HG03108 (cell line): ENCODE measurements around the gene SPATS1.
"Not testable (repeated sequence)": the region's sequence is repeated elsewhere in the genome, so short reads cannot be mapped to it uniquely, and the experiment has no call there.

ENCODE experiments used
- ATAC-seq: cut with Tn5 transposase; IDR thresholded peaks from one replicate; pipeline ENCODE4 v1.9.1; 2021; ENCODE audit warnings: moderate library complexity; ENCODE audit not compliant: unreplicated experiment

SPATS1 gene

GRCh38 chr6:44339763-44340625 lies 2.5 kb upstream of the SPATS1 start:
- ATAC-seq: no peak

GRCh38 chr6:44341095-44341890 lies 1.2 kb upstream of the SPATS1 start:
- no peak for ATAC-seq

DNA sequence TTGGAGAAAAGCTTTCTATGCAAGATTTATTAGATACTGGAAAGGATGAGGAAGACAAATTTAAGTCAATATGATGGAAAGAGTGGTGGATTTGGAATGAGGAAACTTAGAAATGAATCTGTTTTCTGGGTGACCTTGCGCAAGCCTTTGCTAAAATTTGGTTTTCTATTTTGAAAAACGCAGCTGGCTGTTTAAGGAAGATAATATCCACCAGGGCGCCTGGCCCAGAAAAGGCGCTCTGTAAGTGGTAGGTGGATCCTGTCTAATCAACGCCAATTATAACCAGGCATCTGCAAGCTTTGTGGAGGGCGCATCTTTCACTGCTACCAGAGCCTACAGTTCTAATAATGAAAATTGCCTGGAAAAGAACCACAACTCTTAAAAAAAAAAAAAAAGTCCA lies 398 bp upstream of the SPATS1 start:
- no peak for ATAC-seq

DNA sequence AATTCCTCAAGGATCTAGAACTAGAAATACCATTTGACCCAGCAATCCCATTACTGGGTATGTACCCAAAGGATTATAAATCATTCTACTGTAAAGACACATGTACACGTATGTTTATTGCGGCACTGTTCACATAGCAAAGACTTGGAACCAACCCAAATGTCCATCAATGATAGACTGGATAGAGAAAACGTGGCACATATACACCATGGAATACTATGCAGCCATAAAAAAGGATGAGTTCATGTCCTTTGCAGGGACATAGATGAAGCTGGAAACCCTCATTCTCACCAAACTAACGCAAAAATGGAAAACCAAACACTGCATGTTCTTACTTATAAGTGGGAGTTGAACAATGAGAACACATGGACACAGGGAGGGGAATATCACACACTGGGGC lies 4.4 kb downstream of the SPATS1 start:
- not testable (repeated sequence) for ATAC-seq

- no peak for ATAC-seq
These were observed 7.6 kb downstream of the SPATS1 start for GRCh38 chr6:44349904-44350649.

DNA sequence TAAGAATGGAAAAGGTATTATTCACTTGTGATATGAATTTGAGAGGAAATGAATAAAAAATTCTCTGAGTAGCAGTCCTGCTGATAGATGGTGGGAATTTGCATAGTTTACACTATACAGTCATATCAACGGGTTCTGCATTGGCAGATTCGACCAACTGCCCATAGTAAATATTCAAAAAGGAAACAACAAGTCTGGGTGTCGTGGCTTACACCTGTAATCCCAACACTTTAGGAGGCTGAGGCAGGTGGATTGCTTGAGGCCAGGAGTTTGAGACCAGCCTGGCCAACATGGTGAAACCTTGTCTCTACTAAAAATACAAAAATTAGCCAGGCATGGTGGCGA lies 8.2 kb downstream of the SPATS1 start:
- ATAC-seq: not testable (repeated sequence)

DNA sequence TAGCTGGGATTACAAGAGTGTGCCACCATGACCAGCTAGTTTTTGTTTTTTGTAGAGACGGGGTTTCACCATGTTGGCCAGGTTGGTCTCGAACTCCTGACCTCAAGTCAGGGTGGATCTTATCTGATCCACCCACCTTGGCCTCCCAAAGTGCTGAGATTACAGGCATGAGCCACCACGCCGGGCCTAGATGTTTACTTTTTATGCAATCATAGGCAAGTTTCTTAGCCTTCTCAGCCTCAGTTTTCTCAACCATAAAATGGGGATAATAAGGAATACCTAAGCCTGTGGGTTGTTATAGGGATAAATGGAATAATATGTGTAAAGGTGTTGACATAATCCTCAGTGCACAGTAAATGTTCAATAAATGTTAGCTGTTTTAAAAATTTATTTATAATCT lies 9.8 kb downstream of the SPATS1 start:
- ATAC-seq: no peak

GRCh38 chr6:44353336-44353735 lies 10.9 kb downstream of the SPATS1 start:
- ATAC-seq: no peak

- ATAC-seq: no peak
These were observed 13.2 kb downstream of the SPATS1 start for GRCh38 chr6:44355640-44356039.

DNA sequence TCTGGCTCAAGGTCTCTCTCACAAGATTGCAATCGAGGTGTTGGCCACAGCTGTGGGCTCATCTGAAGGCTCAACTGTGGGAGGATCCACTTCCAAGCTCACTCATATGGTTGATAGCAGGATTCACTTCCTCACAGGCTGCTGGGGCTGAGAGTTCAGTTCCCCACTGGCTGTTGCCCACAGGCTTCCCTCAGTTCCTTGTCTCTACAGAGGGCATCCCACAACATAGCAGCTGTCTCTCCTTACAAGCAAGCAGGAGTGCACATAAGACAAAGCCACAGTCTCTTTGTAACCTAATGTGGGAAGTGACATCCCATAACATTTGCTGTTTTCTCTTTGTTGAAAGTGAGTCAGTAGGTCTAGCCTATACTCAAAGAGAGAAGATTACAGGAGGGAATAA lies 14.0 kb downstream of the SPATS1 start:
- ATAC-seq: no peak

- ATAC-seq: no peak
These were observed 17.5 kb downstream of the SPATS1 start for GRCh38 chr6:44359973-44360372.

DNA sequence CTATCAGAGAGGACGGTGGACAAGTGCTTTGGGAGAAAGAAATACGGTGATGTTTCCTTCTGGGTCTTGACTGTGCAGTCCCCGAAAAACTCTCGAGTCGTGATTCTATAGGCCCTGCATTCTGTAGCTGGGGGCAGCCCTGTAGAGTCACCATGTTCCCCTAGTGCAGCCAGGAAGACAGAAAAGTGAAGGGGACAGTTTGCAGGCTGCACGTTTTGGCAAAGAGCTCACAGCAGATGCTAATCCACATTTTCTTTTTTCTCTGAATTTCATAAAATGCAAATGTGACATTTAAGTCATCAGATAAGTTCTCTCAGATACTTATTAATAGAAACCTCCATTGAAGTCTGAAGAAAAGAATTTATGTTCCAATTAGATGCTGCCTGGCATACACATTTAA lies 19.5 kb downstream of the SPATS1 start:
- no peak for ATAC-seq

DNA sequence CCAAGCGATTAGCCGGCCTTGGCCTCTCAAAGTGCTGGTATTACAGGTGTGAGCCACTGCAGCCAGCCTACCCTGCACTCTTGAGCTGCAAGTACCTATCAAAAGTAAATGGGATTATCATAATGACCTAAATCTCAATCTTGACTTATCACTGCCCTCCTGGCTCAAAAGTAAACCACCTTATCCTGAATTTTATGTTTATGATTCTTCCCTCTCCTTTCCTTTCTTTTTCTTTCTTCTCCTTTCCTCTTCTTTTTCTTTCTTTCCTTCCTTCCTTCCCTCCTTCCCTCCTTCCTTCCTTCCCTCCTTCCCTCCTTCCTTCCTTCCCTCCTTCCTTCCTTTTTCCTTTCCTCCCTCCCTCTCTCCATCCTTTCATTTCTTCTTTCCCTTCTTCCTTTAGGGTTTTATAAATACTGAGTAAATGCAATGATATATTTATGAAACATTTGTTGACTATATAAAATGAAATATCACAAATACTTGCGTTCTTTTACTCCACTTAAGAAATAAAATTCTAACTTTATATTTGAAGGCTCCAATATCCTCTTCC lies 21.0 kb downstream of the SPATS1 start:
- ATAC-seq: no peak

GRCh38 chr6:44366781-44367180 lies 24.3 kb downstream of the SPATS1 start:
- no peak for ATAC-seq

DNA sequence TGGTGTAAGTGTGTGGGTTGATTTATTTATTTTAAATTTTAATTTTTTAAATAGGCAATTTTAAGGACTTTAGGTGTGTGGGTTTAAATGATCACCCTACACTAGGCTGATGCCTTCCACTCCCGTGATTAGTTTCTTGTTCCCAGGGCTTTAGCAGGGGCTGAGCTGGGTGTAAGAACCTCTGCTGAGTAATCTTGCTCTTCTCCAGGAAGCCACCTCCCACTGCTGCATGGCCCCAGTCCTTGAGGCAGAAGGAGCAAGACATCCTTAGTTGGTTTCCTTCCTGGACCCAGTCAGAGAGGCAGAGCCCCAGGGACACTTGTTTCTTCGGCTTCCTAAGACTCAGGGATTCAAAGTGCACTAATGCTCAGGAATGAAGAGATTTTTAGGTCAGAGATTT lies 25.2 kb downstream of the SPATS1 start:
- ATAC-seq: no peak

GRCh38 chr6:44373051-44373450 lies 30.6 kb downstream of the SPATS1 start:
- no peak for ATAC-seq

DNA sequence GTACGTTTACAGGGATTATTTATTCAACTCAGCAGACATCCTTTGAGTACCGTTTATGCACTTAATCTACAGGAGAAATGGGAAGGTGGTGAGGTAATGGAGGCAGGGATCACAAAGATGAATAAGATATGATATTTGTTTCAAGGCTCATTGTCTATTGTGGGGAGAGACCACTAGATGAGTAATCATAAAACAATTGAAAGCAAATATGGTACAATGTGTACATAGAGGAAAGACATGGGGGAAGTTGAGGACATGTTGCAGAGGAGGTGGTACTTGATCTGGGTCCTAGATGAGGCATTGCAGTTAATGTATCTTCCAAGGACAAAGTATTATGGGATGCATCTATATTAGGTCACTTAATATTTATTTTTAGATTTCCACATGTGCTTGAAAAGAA lies 31.3 kb downstream of the SPATS1 start:
- ATAC-seq: no peak

DNA sequence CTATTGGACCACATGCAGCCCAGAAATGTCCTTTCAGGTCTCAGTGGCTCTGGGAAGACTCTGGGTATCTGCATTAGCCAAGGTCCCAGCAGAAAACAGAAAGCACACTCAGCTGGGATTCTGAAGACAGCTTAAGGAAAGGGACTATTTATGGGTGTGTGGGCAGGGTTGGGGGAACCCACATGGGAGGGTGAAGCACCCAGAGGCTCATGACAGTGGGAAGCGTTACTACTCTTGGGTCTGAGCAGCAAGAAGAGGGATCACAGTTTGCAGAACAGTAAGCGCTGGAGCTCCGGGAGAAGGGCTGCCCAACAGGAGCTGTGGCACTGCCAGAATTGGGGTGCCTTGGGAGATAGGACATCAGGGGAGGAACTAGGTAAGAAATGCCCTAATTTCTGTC lies 32.6 kb downstream of the SPATS1 start:
- no peak for ATAC-seq

GRCh38 chr6:44377484-44377883 lies 35.0 kb downstream of the SPATS1 start:
- no peak for ATAC-seq

GRCh38 chr6:44377971-44378370 lies 35.5 kb downstream of the SPATS1 start:
- ATAC-seq: no peak

DNA sequence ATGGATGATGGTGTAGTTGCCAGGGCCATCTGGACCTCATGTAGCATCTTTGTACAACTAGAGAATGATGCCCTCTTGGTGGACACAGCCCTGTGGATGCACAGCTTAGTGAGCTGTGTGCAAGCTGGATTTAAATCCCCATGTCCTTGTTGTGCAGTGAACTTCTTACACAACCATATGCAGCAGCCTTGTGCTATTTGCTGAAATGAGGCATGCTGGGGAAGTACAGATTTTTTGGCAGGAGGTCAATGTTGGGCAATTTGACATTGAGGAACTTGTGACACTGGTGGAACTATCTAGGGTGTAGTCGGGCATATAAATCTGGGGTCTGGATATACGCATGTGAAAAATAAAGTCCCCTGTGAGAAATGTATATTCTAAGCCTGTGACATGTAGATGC lies 39.3 kb downstream of the SPATS1 start:
- no peak for ATAC-seq
